ENCODE results near the gene IQSEC1.

The IQSEC1 gene

DNA sequence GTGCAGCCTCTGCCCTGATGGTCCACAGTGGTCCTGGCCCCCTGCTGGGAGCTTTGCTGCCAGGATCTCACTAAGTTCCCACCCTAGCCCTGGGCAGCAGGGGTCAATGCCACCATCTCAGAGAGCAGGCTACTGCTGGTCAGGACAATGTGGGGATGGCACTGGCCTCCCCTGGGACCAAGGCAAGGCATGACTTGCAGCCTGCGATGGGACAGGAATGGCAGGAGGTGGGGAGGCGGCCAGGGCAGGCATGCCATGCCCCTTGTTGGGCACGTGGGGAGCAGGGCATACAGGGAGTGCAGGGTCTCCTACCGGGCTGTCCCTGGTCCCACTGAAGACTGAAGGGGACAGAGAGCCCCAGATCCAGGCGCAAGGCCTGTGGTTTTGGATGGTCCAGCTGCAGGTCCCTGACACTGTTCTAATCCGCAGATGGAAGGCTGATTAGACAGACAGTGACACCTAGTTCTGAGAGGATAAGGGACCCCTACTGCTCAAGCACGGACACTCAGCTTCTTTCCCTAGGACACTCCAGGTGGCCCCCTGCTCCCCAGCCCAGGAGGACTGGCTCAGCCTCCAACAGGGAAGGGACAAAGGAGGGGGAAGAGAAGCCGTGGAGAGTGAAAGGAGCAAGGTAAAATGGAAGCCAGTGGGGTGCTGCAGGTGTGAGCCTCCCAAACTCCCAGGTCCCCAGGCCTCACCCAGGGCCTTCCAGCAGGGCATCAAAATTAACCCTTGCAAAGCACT lies 162.7 kb downstream of the IQSEC1 start:
- TF ChIP-seq, protein P1, sequence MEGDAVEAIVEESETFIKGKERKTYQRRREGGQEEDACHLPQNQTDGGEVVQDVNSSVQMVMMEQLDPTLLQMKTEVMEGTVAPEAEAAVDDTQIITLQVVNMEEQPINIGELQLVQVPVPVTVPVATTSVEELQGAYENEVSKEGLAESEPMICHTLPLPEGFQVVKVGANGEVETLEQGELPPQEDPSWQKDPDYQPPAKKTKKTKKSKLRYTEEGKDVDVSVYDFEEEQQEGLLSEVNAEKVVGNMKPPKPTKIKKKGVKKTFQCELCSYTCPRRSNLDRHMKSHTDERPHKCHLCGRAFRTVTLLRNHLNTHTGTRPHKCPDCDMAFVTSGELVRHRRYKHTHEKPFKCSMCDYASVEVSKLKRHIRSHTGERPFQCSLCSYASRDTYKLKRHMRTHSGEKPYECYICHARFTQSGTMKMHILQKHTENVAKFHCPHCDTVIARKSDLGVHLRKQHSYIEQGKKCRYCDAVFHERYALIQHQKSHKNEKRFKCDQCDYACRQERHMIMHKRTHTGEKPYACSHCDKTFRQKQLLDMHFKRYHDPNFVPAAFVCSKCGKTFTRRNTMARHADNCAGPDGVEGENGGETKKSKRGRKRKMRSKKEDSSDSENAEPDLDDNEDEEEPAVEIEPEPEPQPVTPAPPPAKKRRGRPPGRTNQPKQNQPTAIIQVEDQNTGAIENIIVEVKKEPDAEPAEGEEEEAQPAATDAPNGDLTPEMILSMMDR (IDR thresholded peaks at IDR 0.05) = no peak

DNA sequence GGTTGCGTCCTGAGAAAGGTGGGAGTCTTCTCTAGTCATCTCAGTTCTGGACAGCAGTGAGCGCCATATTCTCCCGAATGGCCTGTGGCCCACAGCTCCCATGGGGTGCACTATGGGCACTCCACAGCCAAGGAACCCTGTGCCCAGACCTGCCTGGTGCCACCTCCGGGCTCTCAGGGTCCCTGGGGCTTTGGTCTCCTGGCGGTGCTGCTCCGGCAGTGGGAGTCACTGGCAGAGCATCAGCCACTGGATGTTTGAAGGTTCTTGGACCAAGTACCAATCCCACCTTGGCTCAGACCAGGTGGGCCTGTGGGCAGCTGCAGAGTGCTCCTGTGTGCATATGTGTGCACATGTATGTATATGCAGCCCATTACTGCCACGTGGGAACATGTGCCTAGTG lies 163.5 kb downstream of the IQSEC1 start:
- TF ChIP-seq, protein P1 (IDR thresholded peaks at IDR 0.05) = no peak

DNA sequence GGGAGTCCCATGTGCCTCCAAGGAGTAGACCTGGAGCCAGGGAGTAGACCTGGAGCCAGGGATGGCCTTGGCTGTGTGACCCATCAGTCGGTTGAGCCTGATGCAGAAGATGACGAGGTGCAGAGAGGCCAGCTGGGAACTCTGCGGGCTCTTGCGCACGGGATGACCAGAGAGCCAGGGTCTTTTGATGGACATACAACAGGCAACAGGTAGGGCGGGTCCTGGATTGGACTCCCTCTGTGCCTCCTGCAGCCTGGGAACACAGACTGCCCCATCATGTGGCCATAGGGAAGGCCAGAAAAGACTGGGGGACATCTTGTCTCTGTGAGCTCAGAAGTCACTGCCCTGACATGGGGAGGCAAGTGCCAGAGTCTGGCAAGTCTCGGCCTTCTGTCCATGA lies 164.4 kb downstream of the IQSEC1 start:
- TF ChIP-seq, protein P1 (IDR thresholded peaks at IDR 0.05) = no peak

DNA sequence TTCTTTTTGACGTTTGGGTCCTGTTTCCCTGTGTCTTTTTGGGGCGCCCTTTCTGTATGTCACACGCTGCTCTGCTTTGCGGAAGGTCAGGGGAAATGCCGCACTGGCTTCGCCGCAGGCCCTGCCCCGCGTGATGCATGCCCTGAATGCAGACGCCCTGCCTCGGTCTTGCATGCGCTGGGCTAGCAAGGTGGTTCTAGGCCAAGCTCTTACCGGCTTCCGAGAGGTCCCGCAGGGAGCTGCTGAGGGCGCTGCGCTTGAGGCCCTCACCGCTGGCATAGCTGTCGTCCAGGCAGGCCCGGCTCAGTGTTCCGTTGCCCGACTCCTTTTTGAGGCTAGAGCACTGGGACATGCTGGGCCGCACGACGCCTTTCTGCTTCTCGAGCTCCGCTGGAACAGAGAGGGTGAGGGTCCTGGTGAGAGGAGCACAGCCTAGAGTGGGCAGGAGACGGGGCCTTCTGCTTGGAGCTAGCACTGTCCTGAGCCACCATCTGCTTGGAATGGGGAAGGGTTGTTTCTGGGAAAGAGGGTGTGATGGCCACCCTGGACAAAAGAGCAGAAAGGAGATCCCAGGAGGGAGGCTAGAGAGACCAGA lies 165.0 kb downstream of the IQSEC1 start:
- TF ChIP-seq, protein P1 (IDR thresholded peaks at IDR 0.05) = no peak

DNA sequence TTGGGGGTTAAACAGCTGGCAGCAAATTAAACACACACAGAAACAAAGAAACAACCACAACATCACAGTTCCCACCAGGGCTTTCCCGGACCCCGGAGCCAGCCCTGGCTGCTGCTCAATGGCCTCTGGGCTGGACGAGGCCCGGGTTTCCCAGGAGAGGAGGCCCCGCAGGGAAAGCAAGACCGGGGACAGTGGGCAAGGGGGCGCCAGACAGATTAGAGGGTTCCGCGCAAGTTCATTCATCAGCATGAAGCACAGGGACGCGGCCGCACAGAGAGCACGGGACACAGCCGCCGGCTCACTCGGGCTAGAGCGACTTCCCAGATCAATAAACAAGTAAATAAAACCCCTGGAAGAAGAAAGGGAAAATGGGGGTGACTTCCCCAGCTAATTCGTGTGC lies 165.5 kb downstream of the IQSEC1 start:
- TF ChIP-seq, protein P1 (IDR thresholded peaks at IDR 0.05) = no peak

DNA sequence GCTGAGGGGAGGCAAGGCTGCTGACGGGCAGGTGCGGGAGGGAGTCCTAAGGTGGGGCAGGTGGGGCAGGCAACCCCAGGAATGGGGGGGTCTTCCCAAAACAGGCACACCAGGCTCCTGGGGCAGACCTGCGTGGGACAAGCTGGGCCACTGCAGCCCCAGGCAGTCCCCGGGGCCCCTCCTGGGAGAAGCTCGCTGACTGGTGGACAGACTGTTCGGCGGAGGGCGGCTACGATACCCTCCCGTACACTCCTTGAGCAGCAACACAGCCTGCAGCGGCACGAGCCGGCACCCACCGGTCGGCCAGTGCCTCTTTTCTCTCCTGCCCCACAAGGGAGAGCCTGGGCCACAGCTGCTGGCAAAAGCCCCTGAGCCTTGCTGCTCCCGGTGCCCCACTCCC lies 165.9 kb downstream of the IQSEC1 start:
- TF ChIP-seq, protein P1 (IDR thresholded peaks at IDR 0.05) = no peak

DNA sequence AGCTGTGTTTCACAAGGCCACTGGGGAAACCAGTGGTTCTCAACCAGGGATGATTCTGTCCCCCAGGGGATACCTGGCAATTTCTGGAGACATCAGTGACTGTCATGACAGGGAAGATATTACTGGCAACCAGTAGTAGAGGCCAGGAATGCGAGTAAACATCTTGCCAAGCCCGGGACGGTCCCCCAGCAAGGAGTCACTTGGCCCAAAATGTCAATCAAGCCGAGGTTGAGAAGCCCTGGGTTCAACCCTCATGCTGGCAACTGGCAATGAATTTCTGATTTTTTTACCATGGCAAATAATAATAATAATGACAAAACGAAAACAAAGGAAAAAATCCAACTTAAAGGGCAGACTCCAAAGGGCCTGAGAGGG lies 166.3 kb downstream of the IQSEC1 start:
- TF ChIP-seq, protein P1 (IDR thresholded peaks at IDR 0.05) = no peak
